Measurements from ENCODE around the gene RPS6KA5.

RPS6KA5 gene

GRCh38 chr14:91055016-91055415, 5.4 kb downstream of the RPS6KA5 start:
- TF ChIP-seq CTCF (IDR thresholded peaks at IDR 0.05) (no peak), ZFX (IDR thresholded peaks at IDR 0.05; ENCODE audit: borderline replicate concordance) (no peak)
- no peak overlapping the region for H3K27ac ChIP-seq

- TF ChIP-seq ZFX (IDR thresholded peaks at IDR 0.05; ENCODE audit: borderline replicate concordance) (no peak), CTCF (IDR thresholded peaks at IDR 0.05) (no peak)
Measured at GRCh38 chr14:91048676-91049075, 11.8 kb downstream of the RPS6KA5 start.

GRCh38 chr14:91048265-91048664, 12.2 kb downstream of the RPS6KA5 start:
- TF ChIP-seq ZFX (IDR thresholded peaks at IDR 0.05; ENCODE audit: borderline replicate concordance) = no peak
- no peak for TF ChIP-seq CTCF (IDR thresholded peaks at IDR 0.05)
- no peak overlapping the region for H3K27ac ChIP-seq

More at GRCh38 chr14:91048676-91049075, 11.8 kb downstream of the RPS6KA5 start:
- no peak overlapping the region for H3K27ac ChIP-seq

- no peak overlapping the region for H3K27ac ChIP-seq
- no peak for TF ChIP-seq ZFX (IDR thresholded peaks at IDR 0.05; ENCODE audit: borderline replicate concordance)
- TF ChIP-seq CTCF (IDR thresholded peaks at IDR 0.05) = no peak
Measured at GRCh38 chr14:91047174-91047753, 13.2 kb downstream of the RPS6KA5 start.

GRCh38 chr14:91046488-91047072, 13.9 kb downstream of the RPS6KA5 start:
- TF ChIP-seq CTCF (IDR thresholded peaks at IDR 0.05) (no peak), ZFX (IDR thresholded peaks at IDR 0.05; ENCODE audit: borderline replicate concordance) (no peak)
- H3K27ac ChIP-seq = no peak overlapping the region

GRCh38 chr14:91041450-91041849, 19.0 kb downstream of the RPS6KA5 start:
- H3K27ac ChIP-seq = no peak overlapping the region
- no peak for TF ChIP-seq CTCF (IDR thresholded peaks at IDR 0.05)
- TF ChIP-seq ZFX (IDR thresholded peaks at IDR 0.05; ENCODE audit: borderline replicate concordance) = no peak

- TF ChIP-seq CTCF (IDR thresholded peaks at IDR 0.05) = no peak
- TF ChIP-seq ZFX (IDR thresholded peaks at IDR 0.05; ENCODE audit: borderline replicate concordance) = no peak
- no peak overlapping the region for H3K27ac ChIP-seq
Measured at GRCh38 chr14:91040545-91040944, 19.9 kb downstream of the RPS6KA5 start.
